K562 (cell line): ENCODE results near the gene CUTA. TPM values are rescaled to one million over a fixed set of nuclear protein-coding genes. Genes with fewer than 3 reads are reported as not detected.
A peak's percentile ranks its signal among the peaks of the same experiment; 100 is the strongest.

Source experiments
- BACH1 ChIP-seq: fragments of 200-800 bp; sonication (Bioruptor generic); IDR thresholded peaks from 2 replicates; pipeline ENCODE4 v1.6.1; 2016; ENCODE audit warnings: missing genetic modification characterization, missing compliant biosample characterization
- EP300 ChIP-seq: IDR thresholded peaks from 2 replicates; pipeline ENCODE4 v1.6.1; 2012; ENCODE audit warnings: low read length, improper control_type of control experiment
- ETV5 ChIP-seq: sonication (generic); formaldehyde crosslinking; IDR thresholded peaks from 2 replicates; pipeline ENCODE4 v1.4.0; 2020; ENCODE audit warnings: low read depth, mild to moderate bottlenecking, missing genetic modification reagents
- FOS ChIP-seq: IDR thresholded peaks from 3 replicates; pipeline ENCODE4 v1.6.1; 2011; ENCODE audit not compliant: insufficient read length; ENCODE audit errors: extremely low read depth
- HDAC2 ChIP-seq: fragments of 450-650 bp; IDR thresholded peaks from 2 replicates; pipeline ENCODE4 v1.6.1; 2016; ENCODE audit warnings: mild to moderate bottlenecking
- MECOM ChIP-seq: fragments of 250-450 bp; sonication (Bioruptor Pico); IDR thresholded peaks from 2 replicates; pipeline ENCODE4 v1.8.0; 2022; ENCODE audit warnings: inconsistent platforms
- MTA1 ChIP-seq: fragments of 450-650 bp; IDR thresholded peaks from 2 replicates; pipeline ENCODE4 v1.6.1; 2017; ENCODE audit warnings: borderline replicate concordance
- NFATC3 ChIP-seq: fragments of 450-650 bp; IDR thresholded peaks from 2 replicates; pipeline ENCODE4 v1.6.1; 2017; ENCODE audit warnings: mild to moderate bottlenecking
- NFIX ChIP-seq: fragments of 250-450 bp; sonication (Bioruptor Pico); IDR thresholded peaks from 2 replicates; pipeline ENCODE4 v1.4.0; 2020; ENCODE audit warnings: low read depth, mild to moderate bottlenecking, moderate library complexity
- NR2F6 ChIP-seq: fragments of 450-650 bp; formaldehyde crosslinking; IDR thresholded peaks from 2 replicates; pipeline ENCODE4 v1.4.0; 2020; ENCODE audit warnings: mild to moderate bottlenecking
- NR4A1 ChIP-seq, 2 experiments: fragments of 250-450 bp in 1 of 2; fragments of 450-650 bp in 1 of 2; sonication (Bioruptor Pico) in 1 of 2; IDR thresholded peaks; 2 replicates each; pipeline versions ENCODE4 v1.4.0 to v1.6.1; 2016 to 2020; ENCODE audit warnings: mild to moderate bottlenecking in 2 of 2, missing compliant biosample characterization in 1 of 2, missing genetic modification characterization in 1 of 2, moderate library complexity in 1 of 2
- NUFIP1 ChIP-seq: fragments of 450-650 bp; IDR thresholded peaks from 2 replicates; pipeline ENCODE4 v1.6.1; 2018; ENCODE audit not compliant: partially characterized antibody
- PHF20 ChIP-seq: fragments of 450-650 bp; IDR thresholded peaks from 2 replicates; pipeline ENCODE4 v1.6.1; 2018; ENCODE audit not compliant: partially characterized antibody
- RCOR1 ChIP-seq, 2 experiments: IDR thresholded peaks; 2 replicates each; pipeline ENCODE4 v1.6.1; 2012; ENCODE audit warnings: low read depth in 2 of 2, low read length in 2 of 2, borderline replicate concordance in 1 of 2, improper control_type of control experiment in 1 of 2
- RNF2 ChIP-seq: sonication (generic); IDR thresholded peaks from 2 replicates; pipeline ENCODE4 v1.6.1; 2016
- SMARCB1 ChIP-seq: IDR thresholded peaks from 2 replicates; pipeline ENCODE4 v1.6.1; 2011; ENCODE audit warnings: improper control_type of control experiment, low read depth; ENCODE audit not compliant: insufficient read length
- ZNF134 ChIP-seq: fragments of 250-450 bp; sonication (Bioruptor Pico); conservative IDR thresholded peaks from 2 replicates; pipeline ENCODE4 v1.4.0; 2020
- ZNF165 ChIP-seq: fragments of 250-450 bp; sonication (Bioruptor Pico); IDR thresholded peaks from 2 replicates; pipeline ENCODE4 v1.4.0; 2020; ENCODE audit warnings: borderline replicate concordance
- ZNF3 ChIP-seq: fragments of 250-450 bp; sonication (Bioruptor Pico); IDR thresholded peaks from 2 replicates; pipeline ENCODE4 v1.5.0; 2021; ENCODE audit warnings: mild to moderate bottlenecking, moderate library complexity
- ZNF57 ChIP-seq: fragments of 450-650 bp; formaldehyde crosslinking; IDR thresholded peaks from 2 replicates; pipeline ENCODE4 v1.4.0; 2020; ENCODE audit warnings: mild to moderate bottlenecking, moderate library complexity
- ZNF583 ChIP-seq: fragments of 250-450 bp; sonication (Bioruptor Pico); IDR thresholded peaks from 2 replicates; pipeline ENCODE4 v1.4.0; 2020
- ZNF77 ChIP-seq: fragments of 250-450 bp; sonication (Bioruptor Pico); IDR thresholded peaks from 2 replicates; pipeline ENCODE4 v1.5.0; 2020
- ZNF79 ChIP-seq: fragments of 250-450 bp; sonication (Bioruptor Pico); IDR thresholded peaks from 2 replicates; pipeline ENCODE4 v1.4.0; 2020; ENCODE audit warnings: low read depth, mild to moderate bottlenecking, moderate library complexity
- ZSCAN32 ChIP-seq: fragments of 450-650 bp; formaldehyde crosslinking; IDR thresholded peaks from 2 replicates; pipeline ENCODE4 v1.4.0; 2020; ENCODE audit warnings: mild to moderate bottlenecking, moderate library complexity
- polyA plus RNA-seq, 8 experiments: library from polyadenylated mRNA; depleted of rRNA in 4 of 8; stranded (reverse) in 5 of 8; unstranded in 3 of 8; fragments of >200 nt; fragmentation: Nextera tagmentation in 2 of 8; fragmentation: Illumina TruSeq in 1 of 8; extraction: Ambion mirVana in 2 of 8; extraction: Trizol in 1 of 8; gene quantifications; 2 replicates each; pipeline versions ENCODE4 v1.2.1 to v1.2.3, GENCODE V29; 2011 to 2014; ENCODE audit warnings: inconsistent platforms in 1 of 8, missing spikeins in 1 of 8
- total RNA-seq, 7 experiments: library from RNA; depleted of rRNA in 6 of 7; stranded (reverse); fragments of >200 nt in 6 of 7; fragmentation: Illumina TruSeq in 2 of 7; extraction: Trizol in 2 of 7; gene quantifications; 2 replicates each; pipeline versions ENCODE4 v1.2.1 to v1.2.3, GENCODE V29; 2011 to 2021; ENCODE audit warnings: low replicate concordance in 1 of 7
- TF ChIP-seq, protein P1 (sequence below), 2 experiments: IDR thresholded peaks; 2 replicates each; pipeline ENCODE4 v1.6.1; 2012; ENCODE audit warnings: improper control_type of control experiment in 2 of 2, low read depth in 2 of 2, low read length in 2 of 2, borderline replicate concordance in 1 of 2
- TF ChIP-seq, protein P2 (sequence below): fragments of 450-650 bp; formaldehyde crosslinking; IDR thresholded peaks from 2 replicates; pipeline ENCODE4 v1.4.0; 2020; ENCODE audit warnings: mild to moderate bottlenecking
- TF ChIP-seq, protein P3 (sequence below): fragments of 450-650 bp; formaldehyde crosslinking; IDR thresholded peaks from 2 replicates; pipeline ENCODE4 v1.4.0; 2020; ENCODE audit warnings: mild to moderate bottlenecking, moderate library complexity

CUTA gene
- total and polyA plus RNA-seq, 9 of the 15 experiments (the other 6 are each of a cell fraction or from before 2014, with no cell fraction given) = 166 to 682 (median 310) TPM

DNA sequence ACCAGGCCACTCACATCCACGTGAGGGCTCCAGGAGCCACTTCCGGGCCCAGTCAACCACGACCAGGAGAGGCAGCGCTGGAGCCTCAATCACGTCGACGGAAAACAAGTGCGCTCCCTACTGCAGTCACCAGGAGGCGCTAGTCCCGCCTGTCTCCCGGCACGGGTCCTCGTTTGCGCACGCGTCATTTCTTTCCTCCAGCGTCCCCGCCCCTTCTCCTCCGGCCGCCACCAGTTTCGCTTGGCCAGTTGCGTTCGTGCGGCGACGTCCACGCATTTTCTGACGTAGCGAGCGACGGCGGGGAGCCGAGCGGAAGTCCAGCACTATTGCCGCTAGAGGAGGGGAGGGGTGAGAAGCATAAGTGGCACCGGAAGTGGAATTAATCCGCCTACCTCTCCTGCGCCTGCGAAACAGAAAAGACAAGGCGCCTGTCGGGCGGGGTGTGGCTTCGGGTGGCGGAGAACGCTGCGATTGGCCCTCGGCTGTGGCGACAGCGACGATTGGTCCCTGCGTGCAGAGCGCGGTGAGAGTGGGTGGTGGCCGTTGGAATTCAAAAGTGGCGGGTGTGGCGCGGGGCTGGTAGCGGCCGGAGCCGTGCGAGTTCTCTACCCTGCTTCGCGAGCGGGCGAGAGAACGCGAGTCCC lies 26.5 kb downstream of the CUTA start, which contains the start of gene KIFC1 (continued):
- TF ChIP-seq FOS = peak; percentile 82
- TF ChIP-seq HDAC2 = peak; percentile 22; the same call in 1 of the 2 replicates
- no peak for TF ChIP-seq MECOM (CRISPR knock-in tag)
- no peak for TF ChIP-seq ZNF57 (CRISPR knock-in tag)
- TF ChIP-seq ZNF79 (CRISPR knock-in tag) = no peak
- TF ChIP-seq RNF2 = peak; percentile 74
- TF ChIP-seq PHF20 = peak; percentile 93
- TF ChIP-seq, protein P1, sequence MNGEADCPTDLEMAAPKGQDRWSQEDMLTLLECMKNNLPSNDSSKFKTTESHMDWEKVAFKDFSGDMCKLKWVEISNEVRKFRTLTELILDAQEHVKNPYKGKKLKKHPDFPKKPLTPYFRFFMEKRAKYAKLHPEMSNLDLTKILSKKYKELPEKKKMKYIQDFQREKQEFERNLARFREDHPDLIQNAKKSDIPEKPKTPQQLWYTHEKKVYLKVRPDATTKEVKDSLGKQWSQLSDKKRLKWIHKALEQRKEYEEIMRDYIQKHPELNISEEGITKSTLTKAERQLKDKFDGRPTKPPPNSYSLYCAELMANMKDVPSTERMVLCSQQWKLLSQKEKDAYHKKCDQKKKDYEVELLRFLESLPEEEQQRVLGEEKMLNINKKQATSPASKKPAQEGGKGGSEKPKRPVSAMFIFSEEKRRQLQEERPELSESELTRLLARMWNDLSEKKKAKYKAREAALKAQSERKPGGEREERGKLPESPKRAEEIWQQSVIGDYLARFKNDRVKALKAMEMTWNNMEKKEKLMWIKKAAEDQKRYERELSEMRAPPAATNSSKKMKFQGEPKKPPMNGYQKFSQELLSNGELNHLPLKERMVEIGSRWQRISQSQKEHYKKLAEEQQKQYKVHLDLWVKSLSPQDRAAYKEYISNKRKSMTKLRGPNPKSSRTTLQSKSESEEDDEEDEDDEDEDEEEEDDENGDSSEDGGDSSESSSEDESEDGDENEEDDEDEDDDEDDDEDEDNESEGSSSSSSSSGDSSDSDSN (IDR thresholded peaks at IDR 0.05; ENCODE audit: borderline replicate concordance in 1 of 2, low read depth in 2 of 2, low read length in 2 of 2) = peak; percentile 50 to 80; a peak in 2 of 4 replicates
- TF ChIP-seq ZSCAN32 (CRISPR knock-in tag) = no peak
- peak; percentile 90; the same call in 1 of the 2 replicates for TF ChIP-seq MTA1
- no peak for TF ChIP-seq ZNF77 (CRISPR knock-in tag)
- 0 out of 2 replicates have a peak, but pooled peaks have one; percentile 3 for TF ChIP-seq ZNF583 (CRISPR knock-in tag)
- TF ChIP-seq NFIX (CRISPR knock-in tag) = no peak
- TF ChIP-seq, protein P2, sequence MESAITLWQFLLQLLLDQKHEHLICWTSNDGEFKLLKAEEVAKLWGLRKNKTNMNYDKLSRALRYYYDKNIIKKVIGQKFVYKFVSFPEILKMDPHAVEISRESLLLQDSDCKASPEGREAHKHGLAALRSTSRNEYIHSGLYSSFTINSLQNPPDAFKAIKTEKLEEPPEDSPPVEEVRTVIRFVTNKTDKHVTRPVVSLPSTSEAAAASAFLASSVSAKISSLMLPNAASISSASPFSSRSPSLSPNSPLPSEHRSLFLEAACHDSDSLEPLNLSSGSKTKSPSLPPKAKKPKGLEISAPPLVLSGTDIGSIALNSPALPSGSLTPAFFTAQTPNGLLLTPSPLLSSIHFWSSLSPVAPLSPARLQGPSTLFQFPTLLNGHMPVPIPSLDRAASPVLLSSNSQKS = no peak
- TF ChIP-seq EP300 = peak; percentile 39; the same call in 1 of the 2 replicates
- TF ChIP-seq SMARCB1 = no peak
- TF ChIP-seq ZNF165 (CRISPR knock-in tag) = no peak
- TF ChIP-seq ETV5 = peak; percentile 95
- no peak for TF ChIP-seq NR2F6 (CRISPR knock-in tag)
- TF ChIP-seq, protein P3, sequence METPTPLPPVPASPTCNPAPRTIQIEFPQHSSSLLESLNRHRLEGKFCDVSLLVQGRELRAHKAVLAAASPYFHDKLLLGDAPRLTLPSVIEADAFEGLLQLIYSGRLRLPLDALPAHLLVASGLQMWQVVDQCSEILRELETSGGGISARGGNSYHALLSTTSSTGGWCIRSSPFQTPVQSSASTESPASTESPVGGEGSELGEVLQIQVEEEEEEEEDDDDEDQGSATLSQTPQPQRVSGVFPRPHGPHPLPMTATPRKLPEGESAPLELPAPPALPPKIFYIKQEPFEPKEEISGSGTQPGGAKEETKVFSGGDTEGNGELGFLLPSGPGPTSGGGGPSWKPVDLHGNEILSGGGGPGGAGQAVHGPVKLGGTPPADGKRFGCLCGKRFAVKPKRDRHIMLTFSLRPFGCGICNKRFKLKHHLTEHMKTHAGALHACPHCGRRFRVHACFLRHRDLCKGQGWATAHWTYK (CRISPR knock-in tag) = 0 out of 2 replicates have a peak, but pooled peaks have one; percentile 47
- TF ChIP-seq NFATC3 = no peak
- TF ChIP-seq NUFIP1 = no peak
- no peak; the same call in 1 of the 2 replicates for TF ChIP-seq BACH1
- peak; percentile 9 to 84; a peak in 3 of 4 replicates for TF ChIP-seq RCOR1 (IDR thresholded peaks at IDR 0.05; ENCODE audit: borderline replicate concordance in 1 of 2, low read depth in 2 of 2, low read length in 2 of 2)
- no peak for TF ChIP-seq ZNF3
- no peak for TF ChIP-seq NR4A1 (CRISPR knock-in tag; IDR thresholded peaks at IDR 0.05)
- TF ChIP-seq NR4A1 (tag; IDR thresholded peaks at IDR 0.05) = 0 out of 2 replicates have a peak, but pooled peaks have one; percentile 16
- no peak for TF ChIP-seq ZNF134 (CRISPR knock-in tag)
